HL-60 (cell line): ENCODE measurements around the gene SRPK2.

Source experiments
- DNase-seq, 2 experiments: peaks; one replicate each; pipeline ENCODE4 v3.0.0-alpha.2; 2010 to 2020; ENCODE audit warnings: low read depth in 1 of 2, low spot score in 1 of 2
- H3K27ac ChIP-seq: fragments of 250-450 bp; sonication (Bioruptor Pico); replicated peaks from 2 replicates; pipeline ENCODE4 v1.5.1; 2020; ENCODE audit warnings: mild to moderate bottlenecking, moderate library complexity
- H3K27me3 ChIP-seq: fragments of 250-450 bp; sonication (Bioruptor Pico); 2 replicates; pipeline ENCODE4 v1.5.1; 2021; ENCODE audit warnings: mild to moderate bottlenecking, moderate library complexity; ENCODE audit not compliant: insufficient read depth, poor library complexity, severe bottlenecking
- H3K4me3 ChIP-seq: replicated peaks from 2 replicates; pipeline ENCODE4 v1.5.1; 2011; ENCODE audit warnings: mild to moderate bottlenecking, control low read depth, low read length; ENCODE audit not compliant: insufficient read depth
- CTCF ChIP-seq: IDR thresholded peaks from one replicate; pipeline ENCODE4 v1.5.1; 2011; ENCODE audit warnings: low read length, control low read depth, inconsistent platforms; ENCODE audit not compliant: insufficient read depth
- GABPA ChIP-seq: IDR thresholded peaks from 2 replicates; pipeline ENCODE4 v1.6.1; 2012; ENCODE audit warnings: low read depth
- POLR2AphosphoS5 ChIP-seq: IDR thresholded peaks from 2 replicates; pipeline ENCODE4 v1.6.1; 2012; ENCODE audit warnings: low read depth
- REST ChIP-seq: IDR thresholded peaks from 2 replicates; pipeline ENCODE4 v1.6.1; 2012; ENCODE audit warnings: low read depth; ENCODE audit not compliant: insufficient replicate concordance
- SPI1 ChIP-seq: IDR thresholded peaks from 2 replicates; pipeline ENCODE4 v1.6.1; 2012; ENCODE audit warnings: low read depth, mild to moderate bottlenecking, borderline replicate concordance

SRPK2 gene

GRCh38 chr7:105088456-105088855 is 300.3 kb downstream of the SRPK2 start:
- TF ChIP-seq POLR2AphosphoS5 (no peak), GABPA (no peak)
- no peak overlapping the region for H3K4me3 ChIP-seq
- no peak overlapping the region for H3K27ac ChIP-seq
- no peaks in the 10 kb centered on the region for H3K27me3 ChIP-seq
- DNase-seq, result no peak

GRCh38 chr7:105087981-105088380 is 300.7 kb downstream of the SRPK2 start:
- Histone ChIP-seq H3K27me3 (no peaks in the 10 kb centered on the region), H3K27ac (no peak overlapping the region), H3K4me3 (no peak overlapping the region)
- no peak for TF ChIP-seq SPI1
- no peak for TF ChIP-seq REST
- no peak for TF ChIP-seq GABPA
- TF ChIP-seq POLR2AphosphoS5, result no peak
- no peak for TF ChIP-seq CTCF
- no peak for DNase-seq

- no peak overlapping the region for H3K27ac ChIP-seq
- DNase-seq, result no peak
- TF ChIP-seq POLR2AphosphoS5 (no peak), REST (no peak), CTCF (no peak)
- H3K4me3 ChIP-seq, result no peak overlapping the region
- H3K27me3 ChIP-seq, result no peaks in the 10 kb centered on the region
These were observed 301.9 kb downstream of the SRPK2 start for GRCh38 chr7:105086850-105087249.

GRCh38 chr7:105084581-105084980 is 304.1 kb downstream of the SRPK2 start:
- Histone ChIP-seq H3K4me3 (no peak overlapping the region), H3K27me3 (no peaks in the 10 kb centered on the region), H3K27ac (no peak overlapping the region)
- TF ChIP-seq SPI1 (no peak), POLR2AphosphoS5 (no peak), REST (no peak), GABPA (no peak), CTCF (no peak)
- no peak for DNase-seq
